ENCODE measurements around the gene STK32A. TPM values are rescaled to one million over a fixed set of nuclear protein-coding genes. Genes with fewer than 3 reads are reported as not detected.

The STK32A gene
- total and polyA plus RNA-seq, 2 experiments from 2014 or later: 2.4 to 2.8 TPM

DNA sequence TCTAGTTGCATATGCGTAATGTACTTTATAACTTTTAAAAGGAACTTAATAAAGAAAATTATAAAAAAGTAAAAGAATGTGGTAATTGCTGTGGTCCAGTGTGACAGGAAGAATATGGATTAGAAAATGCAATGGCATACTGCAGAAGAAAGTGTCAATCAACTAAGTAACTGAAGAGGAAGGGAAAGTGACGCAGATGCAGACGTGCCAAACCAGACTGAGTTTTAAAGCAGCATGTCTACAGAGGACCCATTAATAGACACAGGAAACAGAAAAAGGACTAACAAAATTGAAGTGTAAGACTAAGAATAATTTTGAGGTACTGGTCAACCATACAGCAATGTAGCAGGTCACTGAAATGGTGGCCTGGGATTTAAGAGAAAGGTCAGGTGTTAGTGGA lies 201.8 kb downstream of the STK32A start:
- Histone ChIP-seq H3F3A (replicated peaks; ENCODE audit: low read depth) (0 out of 2 replicates have a peak, but pooled peaks cover 9% of the 10 kb centered on the region), H3K27ac (ENCODE audit: low read depth) (no peak overlapping the region), H2AFZ (no peak overlapping the region), H4K20me1 (replicated peaks; ENCODE audit: insufficient read depth) (peaks cover 89% of the 10 kb centered on the region), H3K27me3 (ENCODE audit: insufficient read depth) (no peaks in the 10 kb centered on the region), H3K36me3 (ENCODE audit: insufficient read depth) (peaks cover 6% of the 10 kb centered on the region; the same call in 1 of the 2 replicates), H3K4me2 (no peak overlapping the region), H3K79me2 (replicated peaks; ENCODE audit: insufficient read depth) (peaks cover 100% of the 10 kb centered on the region), H3K4me3 (no peak overlapping the region), H3K4me1 (ENCODE audit: insufficient read depth) (peaks cover 97% of the 10 kb centered on the region), H3K9me2 (ENCODE audit: insufficient read depth) (no peaks in the 10 kb centered on the region)
- Mint-ChIP-seq H3K9me3 (no peaks in the 10 kb centered on the region), H3K4me3 (no peak overlapping the region; the same call in 2 of the 3 replicates), H3K27ac (no peak overlapping the region), H3K4me1 (peaks cover 81% of the 10 kb centered on the region), H3K36me3 (ENCODE audit: low read depth) (peaks cover 15% of the 10 kb centered on the region; the same call in 2 of the 3 replicates), H3K27me3 (ENCODE audit: insufficient read depth, low read depth, poor library complexity) (peaks cover 12% of the 10 kb centered on the region)
- DNase-seq (ENCODE audit: low spot score) (no peak), ATAC-seq (no peak)
- TF ChIP-seq CREB1 (CRISPR knock-in tag; IDR thresholded peaks at IDR 0.05; ENCODE audit: low read depth) (no peak), POLR2AphosphoS5 (IDR thresholded peaks at IDR 0.05; ENCODE audit: low read depth) (no peak), EZH2phosphoT487 (IDR thresholded peaks at IDR 0.05; ENCODE audit: unreplicated experiment) (no peak), CTCF (conservative IDR thresholded peaks at IDR 0.05; ENCODE audit: low read depth in 2 of 2) (no peak), ZNF331 (CRISPR knock-in tag; IDR thresholded peaks at IDR 0.05; ENCODE audit: low read depth) (no peak), ZNF114 (CRISPR knock-in tag; IDR thresholded peaks at IDR 0.05) (no peak), JUNB (IDR thresholded peaks at IDR 0.05; ENCODE audit: unreplicated experiment) (no peak), STAT1 (IDR thresholded peaks at IDR 0.05; ENCODE audit: unreplicated experiment) (no peak), NANOG (IDR thresholded peaks at IDR 0.05; ENCODE audit: borderline replicate concordance) (no peak), EZH2 (IDR thresholded peaks at IDR 0.05; ENCODE audit: low read depth, unreplicated experiment) (no peak)
- TF ChIP-seq, protein P1, sequence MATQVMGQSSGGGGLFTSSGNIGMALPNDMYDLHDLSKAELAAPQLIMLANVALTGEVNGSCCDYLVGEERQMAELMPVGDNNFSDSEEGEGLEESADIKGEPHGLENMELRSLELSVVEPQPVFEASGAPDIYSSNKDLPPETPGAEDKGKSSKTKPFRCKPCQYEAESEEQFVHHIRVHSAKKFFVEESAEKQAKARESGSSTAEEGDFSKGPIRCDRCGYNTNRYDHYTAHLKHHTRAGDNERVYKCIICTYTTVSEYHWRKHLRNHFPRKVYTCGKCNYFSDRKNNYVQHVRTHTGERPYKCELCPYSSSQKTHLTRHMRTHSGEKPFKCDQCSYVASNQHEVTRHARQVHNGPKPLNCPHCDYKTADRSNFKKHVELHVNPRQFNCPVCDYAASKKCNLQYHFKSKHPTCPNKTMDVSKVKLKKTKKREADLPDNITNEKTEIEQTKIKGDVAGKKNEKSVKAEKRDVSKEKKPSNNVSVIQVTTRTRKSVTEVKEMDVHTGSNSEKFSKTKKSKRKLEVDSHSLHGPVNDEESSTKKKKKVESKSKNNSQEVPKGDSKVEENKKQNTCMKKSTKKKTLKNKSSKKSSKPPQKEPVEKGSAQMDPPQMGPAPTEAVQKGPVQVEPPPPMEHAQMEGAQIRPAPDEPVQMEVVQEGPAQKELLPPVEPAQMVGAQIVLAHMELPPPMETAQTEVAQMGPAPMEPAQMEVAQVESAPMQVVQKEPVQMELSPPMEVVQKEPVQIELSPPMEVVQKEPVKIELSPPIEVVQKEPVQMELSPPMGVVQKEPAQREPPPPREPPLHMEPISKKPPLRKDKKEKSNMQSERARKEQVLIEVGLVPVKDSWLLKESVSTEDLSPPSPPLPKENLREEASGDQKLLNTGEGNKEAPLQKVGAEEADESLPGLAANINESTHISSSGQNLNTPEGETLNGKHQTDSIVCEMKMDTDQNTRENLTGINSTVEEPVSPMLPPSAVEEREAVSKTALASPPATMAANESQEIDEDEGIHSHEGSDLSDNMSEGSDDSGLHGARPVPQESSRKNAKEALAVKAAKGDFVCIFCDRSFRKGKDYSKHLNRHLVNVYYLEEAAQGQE (IDR thresholded peaks at IDR 0.05; ENCODE audit: unreplicated experiment): no peak
- TF ChIP-seq, protein P2, sequence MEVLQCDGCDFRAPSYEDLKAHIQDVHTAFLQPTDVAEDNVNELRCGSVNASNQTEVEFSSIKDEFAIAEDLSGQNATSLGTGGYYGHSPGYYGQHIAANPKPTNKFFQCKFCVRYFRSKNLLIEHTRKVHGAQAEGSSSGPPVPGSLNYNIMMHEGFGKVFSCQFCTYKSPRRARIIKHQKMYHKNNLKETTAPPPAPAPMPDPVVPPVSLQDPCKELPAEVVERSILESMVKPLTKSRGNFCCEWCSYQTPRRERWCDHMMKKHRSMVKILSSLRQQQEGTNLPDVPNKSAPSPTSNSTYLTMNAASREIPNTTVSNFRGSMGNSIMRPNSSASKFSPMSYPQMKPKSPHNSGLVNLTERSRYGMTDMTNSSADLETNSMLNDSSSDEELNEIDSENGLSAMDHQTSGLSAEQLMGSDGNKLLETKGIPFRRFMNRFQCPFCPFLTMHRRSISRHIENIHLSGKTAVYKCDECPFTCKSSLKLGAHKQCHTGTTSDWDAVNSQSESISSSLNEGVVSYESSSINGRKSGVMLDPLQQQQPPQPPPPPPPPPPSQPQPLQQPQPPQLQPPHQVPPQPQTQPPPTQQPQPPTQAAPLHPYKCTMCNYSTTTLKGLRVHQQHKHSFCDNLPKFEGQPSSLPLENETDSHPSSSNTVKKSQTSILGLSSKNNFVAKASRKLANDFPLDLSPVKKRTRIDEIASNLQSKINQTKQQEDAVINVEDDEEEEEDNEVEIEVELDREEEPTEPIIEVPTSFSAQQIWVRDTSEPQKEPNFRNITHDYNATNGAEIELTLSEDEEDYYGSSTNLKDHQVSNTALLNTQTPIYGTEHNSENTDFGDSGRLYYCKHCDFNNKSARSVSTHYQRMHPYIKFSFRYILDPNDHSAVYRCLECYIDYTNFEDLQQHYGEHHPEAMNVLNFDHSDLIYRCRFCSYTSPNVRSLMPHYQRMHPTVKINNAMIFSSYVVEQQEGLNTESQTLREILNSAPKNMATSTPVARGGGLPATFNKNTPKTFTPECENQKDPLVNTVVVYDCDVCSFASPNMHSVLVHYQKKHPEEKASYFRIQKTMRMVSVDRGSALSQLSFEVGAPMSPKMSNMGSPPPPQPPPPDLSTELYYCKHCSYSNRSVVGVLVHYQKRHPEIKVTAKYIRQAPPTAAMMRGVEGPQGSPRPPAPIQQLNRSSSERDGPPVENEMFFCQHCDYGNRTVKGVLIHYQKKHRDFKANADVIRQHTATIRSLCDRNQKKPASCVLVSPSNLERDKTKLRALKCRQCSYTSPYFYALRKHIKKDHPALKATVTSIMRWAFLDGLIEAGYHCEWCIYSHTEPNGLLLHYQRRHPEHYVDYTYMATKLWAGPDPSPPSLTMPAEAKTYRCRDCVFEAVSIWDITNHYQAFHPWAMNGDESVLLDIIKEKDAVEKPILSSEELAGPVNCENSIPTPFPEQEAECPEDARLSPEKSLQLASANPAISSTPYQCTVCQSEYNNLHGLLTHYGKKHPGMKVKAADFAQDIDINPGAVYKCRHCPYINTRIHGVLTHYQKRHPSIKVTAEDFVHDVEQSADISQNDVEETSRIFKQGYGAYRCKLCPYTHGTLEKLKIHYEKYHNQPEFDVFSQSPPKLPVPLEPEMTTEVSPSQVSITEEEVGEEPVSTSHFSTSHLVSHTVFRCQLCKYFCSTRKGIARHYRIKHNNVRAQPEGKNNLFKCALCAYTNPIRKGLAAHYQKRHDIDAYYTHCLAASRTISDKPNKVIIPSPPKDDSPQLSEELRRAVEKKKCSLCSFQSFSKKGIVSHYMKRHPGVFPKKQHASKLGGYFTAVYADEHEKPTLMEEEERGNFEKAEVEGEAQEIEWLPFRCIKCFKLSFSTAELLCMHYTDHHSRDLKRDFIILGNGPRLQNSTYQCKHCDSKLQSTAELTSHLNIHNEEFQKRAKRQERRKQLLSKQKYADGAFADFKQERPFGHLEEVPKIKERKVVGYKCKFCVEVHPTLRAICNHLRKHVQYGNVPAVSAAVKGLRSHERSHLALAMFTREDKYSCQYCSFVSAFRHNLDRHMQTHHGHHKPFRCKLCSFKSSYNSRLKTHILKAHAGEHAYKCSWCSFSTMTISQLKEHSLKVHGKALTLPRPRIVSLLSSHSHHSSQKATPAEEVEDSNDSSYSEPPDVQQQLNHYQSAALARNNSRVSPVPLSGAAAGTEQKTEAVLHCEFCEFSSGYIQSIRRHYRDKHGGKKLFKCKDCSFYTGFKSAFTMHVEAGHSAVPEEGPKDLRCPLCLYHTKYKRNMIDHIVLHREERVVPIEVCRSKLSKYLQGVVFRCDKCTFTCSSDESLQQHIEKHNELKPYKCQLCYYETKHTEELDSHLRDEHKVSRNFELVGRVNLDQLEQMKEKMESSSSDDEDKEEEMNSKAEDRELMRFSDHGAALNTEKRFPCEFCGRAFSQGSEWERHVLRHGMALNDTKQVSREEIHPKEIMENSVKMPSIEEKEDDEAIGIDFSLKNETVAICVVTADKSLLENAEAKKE (CRISPR knock-in tag; IDR thresholded peaks at IDR 0.05): no peak
- TF ChIP-seq, protein P3, sequence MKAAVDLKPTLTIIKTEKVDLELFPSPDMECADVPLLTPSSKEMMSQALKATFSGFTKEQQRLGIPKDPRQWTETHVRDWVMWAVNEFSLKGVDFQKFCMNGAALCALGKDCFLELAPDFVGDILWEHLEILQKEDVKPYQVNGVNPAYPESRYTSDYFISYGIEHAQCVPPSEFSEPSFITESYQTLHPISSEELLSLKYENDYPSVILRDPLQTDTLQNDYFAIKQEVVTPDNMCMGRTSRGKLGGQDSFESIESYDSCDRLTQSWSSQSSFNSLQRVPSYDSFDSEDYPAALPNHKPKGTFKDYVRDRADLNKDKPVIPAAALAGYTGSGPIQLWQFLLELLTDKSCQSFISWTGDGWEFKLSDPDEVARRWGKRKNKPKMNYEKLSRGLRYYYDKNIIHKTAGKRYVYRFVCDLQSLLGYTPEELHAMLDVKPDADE (IDR thresholded peaks at IDR 0.05): no peak
